ENCODE results near the gene JPT2. TPM values are rescaled to one million over a fixed set of nuclear protein-coding genes. Genes with fewer than 3 reads are reported as not detected.

Gene JPT2
- total and polyA plus RNA-seq, 10 of the 15 experiments (the other 5 are each of a cell fraction or from before 2014, with no cell fraction given) = 11.7 to 78.4 (median 48.4) TPM

DNA sequence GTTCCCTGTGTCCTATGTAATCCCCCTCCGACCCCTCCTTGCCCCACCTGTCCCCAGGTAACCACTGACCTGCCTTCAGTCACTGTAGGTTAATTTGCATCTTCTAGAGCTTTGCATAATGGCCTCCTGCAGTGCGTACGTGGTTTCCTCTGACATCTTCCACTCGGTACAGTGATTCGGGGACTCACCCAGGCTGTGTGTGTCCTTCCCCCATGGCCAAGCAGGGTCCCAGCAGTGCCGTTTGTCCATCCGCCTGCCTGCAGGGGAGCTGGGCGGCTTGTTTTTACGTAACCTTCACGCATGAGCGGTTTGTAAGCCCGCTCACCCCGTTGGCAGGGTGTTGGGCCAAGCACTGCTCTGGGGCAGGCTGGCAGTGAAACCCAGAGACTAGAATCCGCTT, 35.9 kb downstream of the JPT2 start (continued):
- TF ChIP-seq, protein P1, sequence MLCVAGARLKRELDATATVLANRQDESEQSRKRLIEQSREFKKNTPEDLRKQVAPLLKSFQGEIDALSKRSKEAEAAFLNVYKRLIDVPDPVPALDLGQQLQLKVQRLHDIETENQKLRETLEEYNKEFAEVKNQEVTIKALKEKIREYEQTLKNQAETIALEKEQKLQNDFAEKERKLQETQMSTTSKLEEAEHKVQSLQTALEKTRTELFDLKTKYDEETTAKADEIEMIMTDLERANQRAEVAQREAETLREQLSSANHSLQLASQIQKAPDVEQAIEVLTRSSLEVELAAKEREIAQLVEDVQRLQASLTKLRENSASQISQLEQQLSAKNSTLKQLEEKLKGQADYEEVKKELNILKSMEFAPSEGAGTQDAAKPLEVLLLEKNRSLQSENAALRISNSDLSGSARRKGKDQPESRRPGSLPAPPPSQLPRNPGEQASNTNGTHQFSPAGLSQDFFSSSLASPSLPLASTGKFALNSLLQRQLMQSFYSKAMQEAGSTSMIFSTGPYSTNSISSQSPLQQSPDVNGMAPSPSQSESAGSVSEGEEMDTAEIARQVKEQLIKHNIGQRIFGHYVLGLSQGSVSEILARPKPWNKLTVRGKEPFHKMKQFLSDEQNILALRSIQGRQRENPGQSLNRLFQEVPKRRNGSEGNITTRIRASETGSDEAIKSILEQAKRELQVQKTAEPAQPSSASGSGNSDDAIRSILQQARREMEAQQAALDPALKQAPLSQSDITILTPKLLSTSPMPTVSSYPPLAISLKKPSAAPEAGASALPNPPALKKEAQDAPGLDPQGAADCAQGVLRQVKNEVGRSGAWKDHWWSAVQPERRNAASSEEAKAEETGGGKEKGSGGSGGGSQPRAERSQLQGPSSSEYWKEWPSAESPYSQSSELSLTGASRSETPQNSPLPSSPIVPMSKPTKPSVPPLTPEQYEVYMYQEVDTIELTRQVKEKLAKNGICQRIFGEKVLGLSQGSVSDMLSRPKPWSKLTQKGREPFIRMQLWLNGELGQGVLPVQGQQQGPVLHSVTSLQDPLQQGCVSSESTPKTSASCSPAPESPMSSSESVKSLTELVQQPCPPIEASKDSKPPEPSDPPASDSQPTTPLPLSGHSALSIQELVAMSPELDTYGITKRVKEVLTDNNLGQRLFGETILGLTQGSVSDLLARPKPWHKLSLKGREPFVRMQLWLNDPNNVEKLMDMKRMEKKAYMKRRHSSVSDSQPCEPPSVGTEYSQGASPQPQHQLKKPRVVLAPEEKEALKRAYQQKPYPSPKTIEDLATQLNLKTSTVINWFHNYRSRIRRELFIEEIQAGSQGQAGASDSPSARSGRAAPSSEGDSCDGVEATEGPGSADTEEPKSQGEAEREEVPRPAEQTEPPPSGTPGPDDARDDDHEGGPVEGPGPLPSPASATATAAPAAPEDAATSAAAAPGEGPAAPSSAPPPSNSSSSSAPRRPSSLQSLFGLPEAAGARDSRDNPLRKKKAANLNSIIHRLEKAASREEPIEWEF (IDR thresholded peaks at IDR 0.05; ENCODE audit: insufficient replicate concordance, low read depth, low read length) = no peak
- TF ChIP-seq, protein P2, sequence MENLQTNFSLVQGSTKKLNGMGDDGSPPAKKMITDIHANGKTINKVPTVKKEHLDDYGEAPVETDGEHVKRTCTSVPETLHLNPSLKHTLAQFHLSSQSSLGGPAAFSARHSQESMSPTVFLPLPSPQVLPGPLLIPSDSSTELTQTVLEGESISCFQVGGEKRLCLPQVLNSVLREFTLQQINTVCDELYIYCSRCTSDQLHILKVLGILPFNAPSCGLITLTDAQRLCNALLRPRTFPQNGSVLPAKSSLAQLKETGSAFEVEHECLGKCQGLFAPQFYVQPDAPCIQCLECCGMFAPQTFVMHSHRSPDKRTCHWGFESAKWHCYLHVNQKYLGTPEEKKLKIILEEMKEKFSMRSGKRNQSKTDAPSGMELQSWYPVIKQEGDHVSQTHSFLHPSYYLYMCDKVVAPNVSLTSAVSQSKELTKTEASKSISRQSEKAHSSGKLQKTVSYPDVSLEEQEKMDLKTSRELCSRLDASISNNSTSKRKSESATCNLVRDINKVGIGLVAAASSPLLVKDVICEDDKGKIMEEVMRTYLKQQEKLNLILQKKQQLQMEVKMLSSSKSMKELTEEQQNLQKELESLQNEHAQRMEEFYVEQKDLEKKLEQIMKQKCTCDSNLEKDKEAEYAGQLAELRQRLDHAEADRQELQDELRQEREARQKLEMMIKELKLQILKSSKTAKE (IDR thresholded peaks at IDR 0.05; ENCODE audit: low read depth, poor library complexity, severe bottlenecking) = no peak
- TF ChIP-seq RAD51 (IDR thresholded peaks at IDR 0.05) = no peak
- TF ChIP-seq MEF2B (IDR thresholded peaks at IDR 0.05; ENCODE audit: partially characterized antibody, poor library complexity, severe bottlenecking) = peak; percentile 9
- peak; percentile 96; the same call in 2 of the 3 replicates for TF ChIP-seq POU2F2 (IDR thresholded peaks at IDR 0.05; ENCODE audit: borderline replicate concordance, low read depth, low read length)
- no peak for TF ChIP-seq NFXL1 (IDR thresholded peaks at IDR 0.05; ENCODE audit: borderline replicate concordance)
- TF ChIP-seq, protein P3, sequence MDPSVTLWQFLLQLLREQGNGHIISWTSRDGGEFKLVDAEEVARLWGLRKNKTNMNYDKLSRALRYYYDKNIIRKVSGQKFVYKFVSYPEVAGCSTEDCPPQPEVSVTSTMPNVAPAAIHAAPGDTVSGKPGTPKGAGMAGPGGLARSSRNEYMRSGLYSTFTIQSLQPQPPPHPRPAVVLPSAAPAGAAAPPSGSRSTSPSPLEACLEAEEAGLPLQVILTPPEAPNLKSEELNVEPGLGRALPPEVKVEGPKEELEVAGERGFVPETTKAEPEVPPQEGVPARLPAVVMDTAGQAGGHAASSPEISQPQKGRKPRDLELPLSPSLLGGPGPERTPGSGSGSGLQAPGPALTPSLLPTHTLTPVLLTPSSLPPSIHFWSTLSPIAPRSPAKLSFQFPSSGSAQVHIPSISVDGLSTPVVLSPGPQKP (IDR thresholded peaks at IDR 0.05; ENCODE audit: low read depth, low read length) = no peak
- no peak for TF ChIP-seq MEF2A (IDR thresholded peaks at IDR 0.05; ENCODE audit: insufficient read depth, low read depth, low read length)
- no peak for TF ChIP-seq YBX1 (IDR thresholded peaks at IDR 0.05)
- TF ChIP-seq, protein P4, sequence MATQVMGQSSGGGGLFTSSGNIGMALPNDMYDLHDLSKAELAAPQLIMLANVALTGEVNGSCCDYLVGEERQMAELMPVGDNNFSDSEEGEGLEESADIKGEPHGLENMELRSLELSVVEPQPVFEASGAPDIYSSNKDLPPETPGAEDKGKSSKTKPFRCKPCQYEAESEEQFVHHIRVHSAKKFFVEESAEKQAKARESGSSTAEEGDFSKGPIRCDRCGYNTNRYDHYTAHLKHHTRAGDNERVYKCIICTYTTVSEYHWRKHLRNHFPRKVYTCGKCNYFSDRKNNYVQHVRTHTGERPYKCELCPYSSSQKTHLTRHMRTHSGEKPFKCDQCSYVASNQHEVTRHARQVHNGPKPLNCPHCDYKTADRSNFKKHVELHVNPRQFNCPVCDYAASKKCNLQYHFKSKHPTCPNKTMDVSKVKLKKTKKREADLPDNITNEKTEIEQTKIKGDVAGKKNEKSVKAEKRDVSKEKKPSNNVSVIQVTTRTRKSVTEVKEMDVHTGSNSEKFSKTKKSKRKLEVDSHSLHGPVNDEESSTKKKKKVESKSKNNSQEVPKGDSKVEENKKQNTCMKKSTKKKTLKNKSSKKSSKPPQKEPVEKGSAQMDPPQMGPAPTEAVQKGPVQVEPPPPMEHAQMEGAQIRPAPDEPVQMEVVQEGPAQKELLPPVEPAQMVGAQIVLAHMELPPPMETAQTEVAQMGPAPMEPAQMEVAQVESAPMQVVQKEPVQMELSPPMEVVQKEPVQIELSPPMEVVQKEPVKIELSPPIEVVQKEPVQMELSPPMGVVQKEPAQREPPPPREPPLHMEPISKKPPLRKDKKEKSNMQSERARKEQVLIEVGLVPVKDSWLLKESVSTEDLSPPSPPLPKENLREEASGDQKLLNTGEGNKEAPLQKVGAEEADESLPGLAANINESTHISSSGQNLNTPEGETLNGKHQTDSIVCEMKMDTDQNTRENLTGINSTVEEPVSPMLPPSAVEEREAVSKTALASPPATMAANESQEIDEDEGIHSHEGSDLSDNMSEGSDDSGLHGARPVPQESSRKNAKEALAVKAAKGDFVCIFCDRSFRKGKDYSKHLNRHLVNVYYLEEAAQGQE (IDR thresholded peaks at IDR 0.05; ENCODE audit: low read depth, low read length) = no peak
- peak; percentile 56; the same call in 1 of the 2 replicates for TF ChIP-seq CREB1 (IDR thresholded peaks at IDR 0.05; ENCODE audit: low read depth)
- peak; percentile 65; the same call in 1 of the 2 replicates for TF ChIP-seq PAX8 (IDR thresholded peaks at IDR 0.05)
- TF ChIP-seq BHLHE40 (IDR thresholded peaks at IDR 0.05; ENCODE audit: borderline replicate concordance in 1 of 2, low read depth in 2 of 2, low read length in 1 of 2) = peak in 1 of 2 experiments; percentile 18; a peak in 1 of 4 replicates
- no peak for TF ChIP-seq KAT2A (conservative IDR thresholded peaks at IDR 0.05; ENCODE audit: control insufficient read depth, low read depth, low read length)
- peak; percentile 17; the same call in 1 of the 2 replicates for TF ChIP-seq HDGF (IDR thresholded peaks at IDR 0.05)
- TF ChIP-seq ZNF207 (IDR thresholded peaks at IDR 0.05; ENCODE audit: borderline replicate concordance) = no peak
- TF ChIP-seq NBN (IDR thresholded peaks at IDR 0.05) = peak; percentile 39; the same call in 1 of the 2 replicates
- peak; percentile 60; the same call in 1 of the 2 replicates for TF ChIP-seq POLR2AphosphoS5 (IDR thresholded peaks at IDR 0.05; ENCODE audit: low read length)
- TF ChIP-seq RFX5 (IDR thresholded peaks at IDR 0.05; ENCODE audit: low read depth, low read length) = no peak
